HG03521 (cell line): ENCODE data around the gene ZNF283.
"Not testable (repeated sequence)": the region's sequence is repeated elsewhere in the genome, so short reads cannot be mapped to it uniquely, and the experiment has no call there.

Experiments
- ATAC-seq: cut with Tn5 transposase; IDR thresholded peaks from one replicate; pipeline ENCODE4 v1.9.1; 2021; ENCODE audit warnings: mild to moderate bottlenecking, moderate library complexity; ENCODE audit not compliant: unreplicated experiment

The ZNF283 gene

GRCh38 chr19:43842007-43842406 is 14.9 kb downstream of the ZNF283 start:
- ATAC-seq = no peak

DNA sequence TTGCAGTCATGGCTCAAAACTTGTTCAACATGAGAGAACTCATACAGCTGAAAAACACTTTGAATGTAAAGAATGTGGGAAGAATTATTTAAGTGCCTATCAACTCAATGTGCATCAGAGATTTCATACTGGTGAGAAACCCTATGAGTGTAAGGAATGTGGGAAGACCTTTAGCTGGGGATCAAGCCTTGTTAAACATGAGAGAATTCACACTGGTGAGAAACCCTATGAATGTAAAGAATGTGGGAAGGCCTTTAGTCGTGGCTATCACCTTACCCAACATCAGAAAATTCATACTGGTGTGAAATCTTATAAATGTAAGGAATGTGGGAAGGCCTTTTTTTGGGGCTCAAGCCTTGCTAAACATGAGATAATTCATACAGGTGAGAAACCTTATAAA is 20.1 kb downstream of the ZNF283 start:
- ATAC-seq = no peak

DNA sequence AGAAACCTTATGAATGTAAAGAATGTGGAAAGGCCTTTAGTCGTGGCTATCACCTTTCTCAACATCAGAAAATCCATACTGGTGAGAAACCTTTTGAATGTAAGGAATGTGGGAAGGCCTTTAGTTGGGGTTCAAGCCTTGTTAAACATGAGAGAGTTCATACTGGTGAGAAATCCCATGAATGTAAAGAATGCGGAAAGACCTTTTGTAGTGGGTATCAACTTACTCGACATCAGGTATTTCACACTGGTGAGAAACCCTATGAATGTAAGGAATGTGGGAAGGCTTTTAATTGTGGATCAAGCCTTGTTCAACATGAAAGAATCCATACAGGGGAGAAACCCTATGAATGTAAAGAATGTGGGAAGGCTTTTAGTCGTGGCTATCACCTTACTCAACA is 20.8 kb downstream of the ZNF283 start:
- no peak for ATAC-seq

- ATAC-seq = no peak
Observed at GRCh38 chr19:43848821-43849220, 21.7 kb downstream of the ZNF283 start.

GRCh38 chr19:43858174-43858573 is 31.1 kb downstream of the ZNF283 start:
- no peak for ATAC-seq

DNA sequence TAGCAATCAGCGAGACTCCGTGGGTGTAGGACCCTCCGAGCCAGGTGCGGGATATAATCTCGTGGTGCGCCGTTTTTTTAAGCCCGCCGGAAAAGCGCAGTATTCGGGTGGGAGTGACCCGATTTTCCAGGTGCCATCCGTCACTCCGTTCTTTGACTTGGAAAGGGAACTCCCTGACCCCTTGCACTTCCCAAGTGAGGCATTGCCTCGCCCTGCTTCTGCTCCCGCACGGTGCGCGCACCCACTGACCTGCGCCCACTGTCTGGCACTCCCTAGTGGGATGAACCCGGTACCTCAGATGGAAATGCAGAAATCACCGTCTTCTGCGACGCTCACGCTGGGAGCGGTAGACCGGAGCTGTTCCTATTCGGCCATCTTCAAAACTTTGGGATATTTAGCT is 39.8 kb downstream of the ZNF283 start:
- ATAC-seq = not testable (repeated sequence)

GRCh38 chr19:43872547-43873336 is 45.6 kb downstream of the ZNF283 start:
- ATAC-seq = no peak

DNA sequence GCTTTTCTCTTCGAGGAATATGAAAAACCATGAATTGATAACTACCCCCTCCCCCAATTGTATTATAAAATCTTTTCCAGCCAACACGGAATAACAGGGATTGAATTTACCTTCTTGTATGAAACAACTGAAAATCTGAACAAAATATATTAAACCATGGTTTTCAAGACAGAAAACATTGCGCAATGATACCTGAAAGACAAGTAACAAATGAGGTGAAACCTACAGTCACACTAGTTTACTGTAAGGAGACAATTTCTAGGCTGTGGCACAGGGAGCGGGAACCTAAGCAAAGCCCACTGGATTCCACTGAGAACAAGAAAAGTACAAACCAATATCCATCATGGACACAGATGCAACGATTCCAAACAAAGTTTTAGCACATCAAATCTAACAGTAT is 53.4 kb downstream of the ZNF283 start:
- no peak for ATAC-seq

DNA sequence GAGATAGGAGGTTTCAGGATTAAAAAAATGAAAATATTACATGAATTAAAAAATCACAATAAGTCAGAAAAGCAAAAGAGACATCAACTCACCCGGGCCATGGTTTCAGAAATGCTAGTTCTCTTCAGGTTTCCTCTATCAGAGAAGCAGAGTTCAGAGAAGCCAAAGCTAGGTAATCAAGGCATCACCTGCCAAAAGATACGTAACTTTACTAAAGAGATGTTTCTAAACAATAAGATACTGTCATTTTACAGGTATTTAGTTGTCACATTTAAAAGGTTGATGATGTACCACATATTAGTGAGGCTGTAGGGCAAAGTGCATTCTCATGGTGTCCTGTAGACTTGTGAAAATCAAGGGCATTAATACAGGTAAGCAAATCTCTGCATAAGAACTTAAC is 56.7 kb downstream of the ZNF283 start, which contains the start of gene ZNF404:
Gene ZNF404 (minus strand): TSS at position 101 of the 400 bp plus-strand sequence.
- no peak for ATAC-seq

DNA sequence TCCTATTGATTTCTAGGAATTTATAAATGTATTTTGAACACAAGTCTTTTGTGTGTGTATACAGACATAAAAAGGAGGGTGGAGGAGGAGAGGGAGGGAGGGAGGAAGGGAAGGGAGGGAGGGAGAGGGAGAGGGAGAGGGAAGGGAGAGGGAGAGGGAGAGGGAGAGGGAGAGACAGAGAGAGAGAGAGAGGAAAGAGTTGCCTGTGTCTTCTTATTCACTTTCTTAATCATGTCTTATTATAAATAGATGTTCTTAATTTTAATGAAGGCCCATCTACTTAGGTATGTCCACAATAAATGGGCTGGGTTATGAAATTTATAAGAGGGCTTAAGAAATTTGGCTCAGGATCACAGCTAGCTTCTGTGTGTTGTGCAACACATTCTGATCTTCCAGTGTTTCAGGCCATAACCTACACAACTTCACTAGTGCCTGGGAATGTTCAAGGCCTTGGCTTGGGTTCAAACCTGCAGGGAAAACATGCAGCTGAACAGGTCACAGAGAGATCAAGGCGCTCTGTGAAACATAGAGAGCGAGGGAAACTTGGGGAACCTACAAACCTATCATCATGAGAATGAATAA is 68.7 kb downstream of the ZNF283 start:
- no peak for ATAC-seq
